Right ventricle myocardium superior (tissue), 1 donor: ENCODE results near the gene KRT82. TPM values are rescaled to one million over a fixed set of nuclear protein-coding genes. Genes with fewer than 3 reads are reported as not detected.

Experiments used
- ATAC-seq: fragments of 200-7000 bp; cut with Tn5 transposase; one replicate; pipeline ENCODE4 v1.9.1; 2020; ENCODE audit warnings: mild to moderate bottlenecking; ENCODE audit not compliant: poor library complexity
- DNase-seq: peaks from one replicate; pipeline ENCODE4 v3.0.0-alpha.2; 2020
- intact Hi-C: fragments of 100-400 bp; cut with DNase I; formaldehyde crosslinking; loops from one replicate; pipeline ENCODE4 v1.11.2; 2022
- total RNA-seq: library from RNA; stranded (reverse); fragmentation: NEBNext Ultra II Directional; extraction: Animal tissue kit (Norgen Biotek cat#: 25700); gene quantifications from one replicate; pipeline ENCODE4 v1.2.1, GENCODE V29; 2021
- donor health status: DM: no; HTN: yes; CAD: no; lungs with severe emphysema.

Gene KRT82
- total RNA-seq, 1 donor from 2014 or later, result not detected

- ATAC-seq (no peak), DNase-seq (no peak)
- intact Hi-C loops, result no loop called here
Measured at GRCh38 chr12:52392465-52393007, 13.6 kb downstream of the KRT82 start.

DNA sequence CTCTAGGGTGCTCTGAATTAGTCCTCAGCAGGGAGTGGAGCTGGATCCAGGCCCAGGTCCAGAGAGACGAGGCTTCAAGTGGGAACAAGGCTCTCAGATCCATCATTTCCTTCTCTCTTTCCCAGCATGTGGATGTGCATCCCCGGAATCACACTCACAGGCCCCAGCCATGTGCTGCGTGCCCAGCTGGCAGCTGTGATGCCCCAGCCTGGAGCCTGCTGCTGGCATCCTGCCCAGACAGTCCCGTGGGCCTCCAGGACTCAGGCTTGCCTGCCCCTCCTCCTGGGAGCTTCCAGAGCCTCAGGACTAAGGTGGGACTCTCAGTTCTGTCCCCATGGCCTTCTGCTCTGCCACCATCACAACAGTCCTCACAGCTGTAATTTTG lies 14.5 kb downstream of the KRT82 start:
- DNase-seq, result peak; percentile 82

GRCh38 chr12:52390739-52391617 lies 15.2 kb downstream of the KRT82 start:
- intact Hi-C loops, result no loop called here
- ATAC-seq (peak; percentile 30), DNase-seq (no peak)

More for the DNA sequence above, 14.5 kb downstream of the KRT82 start:
- ATAC-seq, result peak; percentile 93
- intact Hi-C loops, result no loop called here

DNA sequence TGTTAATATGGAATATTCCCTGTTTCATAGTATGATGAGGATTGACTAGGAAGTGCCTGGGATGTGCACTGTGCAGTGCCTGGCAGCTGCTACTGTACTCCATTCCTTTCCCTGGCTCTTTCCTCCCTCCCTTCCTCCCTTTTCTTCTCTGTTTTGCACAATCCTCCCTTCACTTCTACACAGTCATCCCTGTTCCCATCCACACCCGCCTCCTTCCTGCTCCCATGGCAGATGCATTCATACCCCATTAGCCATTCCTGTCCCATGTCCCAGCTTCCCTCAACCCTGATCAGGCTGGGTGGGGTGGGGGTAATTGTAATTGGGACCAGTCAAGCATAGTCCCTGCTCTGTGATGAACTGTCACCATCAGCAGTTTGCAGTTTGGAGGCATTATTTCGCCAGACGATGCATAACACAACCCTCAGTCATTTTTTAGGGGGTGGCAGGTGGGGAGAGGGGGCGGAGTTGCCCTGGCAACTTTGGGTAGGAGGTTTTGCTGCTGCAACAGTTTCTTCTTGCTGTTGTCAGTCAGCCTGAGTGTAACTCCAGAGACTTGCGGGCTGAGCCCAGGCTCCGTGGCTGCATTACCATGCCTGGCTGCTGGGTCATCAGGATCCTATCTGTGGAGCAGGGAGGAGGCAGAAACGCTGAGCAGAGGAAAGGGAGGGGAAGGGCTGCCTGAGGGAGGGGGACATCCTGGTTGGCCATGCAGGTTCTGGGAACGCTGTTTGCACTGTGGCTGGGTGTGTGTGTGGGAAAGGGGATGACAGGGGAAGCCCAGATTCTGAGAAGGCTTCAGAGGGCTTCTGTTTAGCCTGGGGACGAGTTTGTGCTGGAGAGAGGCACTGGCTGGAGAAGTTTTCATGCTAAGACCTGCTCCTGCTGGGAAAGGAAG lies 16.6 kb downstream of the KRT82 start:
- no peak for DNase-seq

GRCh38 chr12:52387859-52388258 lies 18.3 kb downstream of the KRT82 start:
- intact Hi-C loops, result loop anchor here (10.0 kb wide), 1 partner anchor 117 kb away; no protein-coding TSS in a partner anchor
- DNase-seq, result no peak
- no peak for ATAC-seq

More for the DNA sequence above, 16.6 kb downstream of the KRT82 start:
- no peak for ATAC-seq
- intact Hi-C loops, result loop anchor here (10.0 kb wide), 1 partner anchor 115 kb away; no protein-coding TSS in a partner anchor

GRCh38 chr12:52385226-52385702 lies 20.9 kb downstream of the KRT82 start, which contains the start of gene KRT84:
Gene KRT84 (minus strand): TSS chr12:52385652. CDS start chr12:52385585, 67 bp downstream.
- no peak for ATAC-seq
- intact Hi-C loops, result loop anchor here (10.0 kb wide), 1 partner anchor 120 kb away; no protein-coding TSS in a partner anchor
- DNase-seq, result no peak

- DNase-seq (no peak), ATAC-seq (no peak)
- intact Hi-C loops, result loop anchor here (10.0 kb wide), 1 partner anchor 121 kb away; no protein-coding TSS in a partner anchor
Measured at GRCh38 chr12:52383331-52383730, 22.8 kb downstream of the KRT82 start.

DNA sequence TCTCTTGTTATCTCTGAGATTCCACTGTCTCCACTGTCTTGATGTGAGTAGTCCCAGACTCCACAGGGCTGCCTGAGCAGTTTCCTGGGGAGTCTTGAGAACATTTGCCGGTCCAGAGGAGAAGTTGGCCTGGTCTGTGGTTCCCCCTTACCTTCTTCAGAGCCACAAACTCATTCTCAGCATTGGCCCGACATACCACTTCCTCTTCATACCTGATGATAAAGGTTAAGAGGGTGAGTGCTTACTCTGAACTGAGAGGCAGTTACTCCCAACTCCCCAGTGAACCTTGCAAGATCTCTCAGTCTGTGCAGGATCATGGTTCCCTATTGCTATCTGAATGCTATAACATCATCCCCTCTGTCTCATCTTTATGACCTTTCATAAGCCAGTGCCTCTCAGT lies 23.3 kb downstream of the KRT82 start:
- ATAC-seq, result no peak
- intact Hi-C loops, result loop anchor here (10.0 kb wide), 1 partner anchor 122 kb away; no protein-coding TSS in a partner anchor
- DNase-seq, result no peak

- intact Hi-C loops, result loop anchor here (10.0 kb wide), 1 partner anchor 124 kb away; no protein-coding TSS in a partner anchor
- no peak for ATAC-seq
- no peak for DNase-seq
Measured at GRCh38 chr12:52381206-52381605, 24.9 kb downstream of the KRT82 start.

DNA sequence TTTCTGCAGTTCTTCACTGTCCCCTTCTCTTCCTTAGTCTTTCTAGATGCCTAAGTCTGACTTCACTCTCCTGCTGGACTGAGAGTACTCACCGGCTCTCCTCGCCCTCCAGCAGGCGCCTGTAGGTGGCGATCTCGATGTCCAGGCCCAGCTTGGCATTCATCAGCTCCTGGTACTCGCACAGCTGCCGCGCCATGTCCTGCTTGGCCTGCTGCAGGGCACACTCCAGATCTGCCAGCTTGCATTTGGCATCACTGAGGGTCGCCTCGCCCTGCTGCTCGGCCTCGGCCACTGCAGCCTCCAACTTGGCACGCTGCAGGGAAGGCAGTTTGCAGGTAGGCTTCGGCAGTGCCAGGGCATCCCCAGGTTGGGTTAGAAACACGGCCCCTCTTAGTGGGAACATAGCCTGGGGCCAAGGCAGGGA lies 25.9 kb downstream of the KRT82 start:
- intact Hi-C loops, result loop anchor here (10.0 kb wide), 1 partner anchor 125 kb away; no protein-coding TSS in a partner anchor
- DNase-seq (peak; percentile 67), ATAC-seq (peak; percentile 38)

DNA sequence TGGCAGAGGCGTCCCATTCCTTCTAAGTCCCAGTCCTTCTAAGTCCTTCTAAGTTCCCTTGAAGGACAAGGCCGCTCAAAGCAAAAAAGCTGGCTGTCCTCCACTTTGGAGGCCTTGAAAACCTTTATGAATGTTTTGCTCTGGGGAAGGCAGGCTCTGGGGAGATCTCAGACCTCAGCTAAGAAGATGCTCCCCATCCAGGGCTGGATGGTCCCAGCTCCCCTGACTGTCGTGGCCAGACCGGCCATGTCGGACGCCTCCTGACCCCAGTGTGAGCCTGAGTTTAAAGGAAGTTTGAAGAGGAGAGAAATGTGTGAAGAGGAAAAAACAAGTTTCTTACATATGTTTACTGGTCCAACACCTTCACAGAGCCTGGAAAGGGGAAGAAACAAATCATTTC lies 26.6 kb downstream of the KRT82 start:
- intact Hi-C loops, result no loop called here
- ATAC-seq (no peak), DNase-seq (no peak)

DNA sequence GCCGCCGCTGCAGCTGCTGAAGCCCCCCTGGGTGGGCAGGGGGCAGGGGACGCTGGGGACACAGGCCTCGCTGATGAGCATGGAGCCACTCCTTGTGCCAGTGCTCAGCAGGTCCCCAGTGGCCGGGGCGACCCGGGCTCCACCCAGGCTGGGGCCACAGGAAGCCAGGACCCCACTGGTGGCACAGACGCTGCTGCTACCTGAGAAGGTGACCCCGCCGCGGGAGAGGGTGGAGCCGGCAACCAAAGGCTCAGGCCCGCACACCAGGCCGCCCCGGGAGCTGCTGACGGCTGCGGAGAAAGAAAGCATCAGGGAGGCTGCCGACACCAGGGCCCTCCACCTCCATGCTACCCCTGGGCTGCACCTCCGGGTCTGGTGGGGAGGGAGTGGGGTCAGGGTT lies 28.0 kb downstream of the KRT82 start:
- no peak for DNase-seq

GRCh38 chr12:52377266-52377665 lies 28.9 kb downstream of the KRT82 start:
- intact Hi-C loops, result no loop called here

More for the DNA sequence above, 28.0 kb downstream of the KRT82 start:
- no peak for ATAC-seq
- intact Hi-C loops, result no loop called here

DNA sequence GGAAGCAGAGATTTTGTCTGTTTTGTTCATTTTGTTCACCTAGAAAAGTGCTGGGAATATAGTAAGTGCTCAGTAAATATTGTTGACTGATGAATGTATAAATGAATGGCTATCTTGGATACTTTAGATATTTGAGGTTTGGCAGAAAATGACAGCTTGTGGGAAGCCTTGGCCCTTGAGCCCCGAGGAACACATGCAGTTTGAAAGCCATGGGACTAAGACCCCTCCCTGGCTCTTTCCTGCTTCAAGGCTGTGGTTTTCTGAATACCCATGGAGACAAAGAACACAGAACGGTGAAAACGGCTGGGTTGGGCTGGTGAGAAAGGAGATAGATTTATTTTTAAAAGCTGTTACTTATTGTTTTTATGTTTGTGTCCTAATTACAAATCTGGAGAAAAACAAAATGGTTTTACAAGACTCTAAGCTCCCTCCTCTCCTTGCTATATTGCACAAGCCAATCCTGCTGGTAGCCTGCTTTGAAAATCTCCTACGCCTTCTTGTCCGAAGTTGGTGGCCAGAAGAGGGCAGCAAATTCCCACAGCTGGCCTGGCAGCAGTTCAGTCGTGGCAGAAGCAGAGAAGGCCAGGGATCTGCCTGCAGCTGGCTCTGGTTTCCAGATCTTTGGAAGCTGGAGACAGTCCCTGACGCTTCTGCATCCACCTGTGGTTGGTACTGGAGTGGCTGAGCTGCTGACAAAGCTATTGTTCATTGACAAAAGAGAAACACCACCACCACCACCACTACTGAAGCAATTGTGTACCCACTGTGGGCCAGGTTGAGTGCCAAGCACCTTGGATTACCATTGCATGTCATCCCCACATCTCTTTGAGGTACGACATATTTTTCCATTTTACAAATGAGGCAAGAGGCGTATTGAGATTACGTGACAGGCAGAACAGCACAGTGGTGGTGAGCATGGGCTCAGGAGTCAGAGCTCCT lies 33.6 kb downstream of the KRT82 start:
- intact Hi-C loops, result loop anchor here (5.0 kb wide), 1 partner anchor 505 kb away; no protein-coding TSS in a partner anchor
- ATAC-seq, result peak; percentile 94

More at GRCh38 chr12:52377266-52377665, 28.9 kb downstream of the KRT82 start:
- no peak for DNase-seq
- ATAC-seq, result no peak

DNA sequence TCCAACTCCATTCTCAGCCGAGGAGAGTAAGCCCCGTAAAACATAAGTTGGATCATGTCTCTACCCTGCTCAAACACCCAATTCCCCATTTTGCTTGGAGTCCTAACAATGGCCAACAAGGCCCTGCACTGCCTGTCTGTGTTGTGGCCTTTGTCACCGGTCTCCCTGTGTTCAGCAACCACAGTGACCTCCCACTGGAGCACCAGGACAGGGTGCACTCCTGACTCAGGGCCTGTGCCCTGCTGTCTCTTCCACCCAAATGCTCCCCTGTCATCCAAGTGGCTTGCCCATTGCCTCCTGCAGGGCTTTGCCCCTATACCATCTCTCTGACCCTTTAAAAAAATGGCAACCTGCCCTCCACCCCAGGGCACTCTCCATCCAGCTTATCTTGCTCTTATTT lies 34.4 kb downstream of the KRT82 start:
- intact Hi-C loops, result loop anchor here (5.0 kb wide), 1 partner anchor 506 kb away; no protein-coding TSS in a partner anchor
- no peak for ATAC-seq
- DNase-seq, result no peak

More for the DNA sequence above, 33.6 kb downstream of the KRT82 start:
- peak; percentile 87 for DNase-seq

DNA sequence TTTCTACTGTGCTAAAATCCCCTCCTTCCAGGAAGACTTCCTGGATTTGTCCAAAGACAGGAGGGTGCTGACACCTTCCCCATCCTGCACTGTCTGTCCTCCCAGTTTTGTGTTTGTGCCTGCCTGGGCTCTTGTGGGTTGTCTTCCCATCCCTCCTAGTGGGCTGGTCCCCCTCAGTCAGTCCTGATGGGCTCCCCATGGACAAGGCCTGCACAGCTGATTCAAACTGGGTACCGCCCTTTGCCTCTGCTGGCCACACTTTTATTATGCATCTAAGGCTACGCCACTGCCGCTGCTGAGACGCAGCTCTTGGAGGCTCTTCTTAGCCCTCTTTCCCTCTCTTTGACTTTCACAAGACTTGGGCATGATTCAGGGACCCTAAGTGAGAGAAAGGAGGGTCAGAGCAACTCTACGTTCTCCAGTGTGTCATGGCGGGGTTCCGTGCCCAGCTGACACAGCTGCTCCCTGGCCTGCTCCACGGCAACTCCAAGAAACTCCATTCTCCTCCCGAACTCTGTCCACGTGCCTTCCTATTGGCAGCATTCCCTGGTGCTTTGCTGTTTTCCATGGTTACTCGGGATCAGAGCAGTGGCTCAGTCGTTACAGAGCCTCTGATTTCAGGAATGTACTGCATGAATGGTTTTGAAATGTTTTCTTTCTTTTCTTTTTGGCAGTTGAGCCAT lies 35.1 kb downstream of the KRT82 start:
- intact Hi-C loops, result loop anchor here (5.0 kb wide), 1 partner anchor 506 kb away; no protein-coding TSS in a partner anchor
- ATAC-seq, result peak; percentile 76
- peak; percentile 63 for DNase-seq
